ENCODE measurements around the gene KHNYN. TPM values are rescaled to one million over a fixed set of nuclear protein-coding genes. Genes with fewer than 3 reads are reported as not detected.
"Not testable (repeated sequence)": the region's sequence is repeated elsewhere in the genome, so short reads cannot be mapped to it uniquely, and the experiment has no call there.

The KHNYN gene
- polyA plus RNA-seq, 1 donor from 2014 or later, result 0.53 TPM

DNA sequence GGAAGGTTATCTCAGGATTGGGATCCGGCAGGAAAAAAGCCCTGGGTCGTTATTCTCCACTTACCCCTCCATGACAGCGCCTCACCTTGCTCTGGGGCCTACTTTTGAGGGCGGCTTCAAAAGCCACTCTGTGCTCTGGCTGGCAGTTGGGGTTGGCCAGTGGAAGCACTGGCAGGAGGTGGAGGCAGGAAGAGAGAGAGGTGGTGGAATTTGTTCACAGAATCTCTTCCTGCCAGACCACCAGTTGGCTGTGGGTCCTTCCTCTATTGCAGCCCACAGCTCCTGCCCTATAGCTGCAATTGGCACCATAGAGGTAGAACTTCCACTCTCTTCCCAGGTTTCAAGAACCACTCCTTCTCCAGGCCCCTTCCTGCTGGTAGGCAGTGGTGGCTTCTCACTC lies 45.5 kb downstream of the KHNYN start:
- no peaks in the 10 kb centered on the region for H3F3A ChIP-seq (ENCODE audit: insufficient read depth, low read length, poor library complexity, severe bottlenecking)
- no peak overlapping the region for H3K4me3 ChIP-seq (ENCODE audit: low read length)
- H3K9ac ChIP-seq (ENCODE audit: low read length), result no peak overlapping the region
- no peaks in the 10 kb centered on the region for H3K9me3 ChIP-seq (ENCODE audit: low read length)
- H3K27me3 ChIP-seq (ENCODE audit: insufficient read depth, low read depth, low read length), result no peaks in the 10 kb centered on the region
- no peaks in the 10 kb centered on the region for H3K79me2 ChIP-seq (replicated peaks; ENCODE audit: insufficient read depth, low read length)
- H3K9me2 ChIP-seq (ENCODE audit: insufficient read depth, low read length), result no peaks in the 10 kb centered on the region
- H4K20me1 ChIP-seq (ENCODE audit: insufficient read depth), result no peaks in the 10 kb centered on the region
- no peak overlapping the region for H3K27ac ChIP-seq (ENCODE audit: low read length)
- TF ChIP-seq POLR2AphosphoS5 (IDR thresholded peaks at IDR 0.05) (no peak), MXI1 (conservative IDR thresholded peaks at IDR 0.05; ENCODE audit: poor library complexity, severe bottlenecking) (no peak), SMC3 (conservative IDR thresholded peaks at IDR 0.05; ENCODE audit: poor library complexity) (no peak), CTCF (IDR thresholded peaks at IDR 0.05; ENCODE audit: poor library complexity, severe bottlenecking) (no peak), EZH2 (IDR thresholded peaks at IDR 0.05; ENCODE audit: borderline replicate concordance, insufficient read depth, low read length, poor library complexity, severe bottlenecking) (no peak), RAD21 (conservative IDR thresholded peaks at IDR 0.05) (no peak)
- no peaks in the 10 kb centered on the region for H3K36me3 ChIP-seq (ENCODE audit: insufficient read depth, low read length)
- H3K4me2 ChIP-seq (ENCODE audit: low read length), result no peak overlapping the region
- no peak overlapping the region for H2AFZ ChIP-seq (ENCODE audit: low read depth, low read length)

GRCh38 chr14:24479999-24480398 lies 50.2 kb downstream of the KHNYN start:
- H3K9me2 ChIP-seq (ENCODE audit: insufficient read depth, low read length); H3K27me3 ChIP-seq (ENCODE audit: insufficient read depth, low read depth, low read length): not testable (repeated sequence)

DNA sequence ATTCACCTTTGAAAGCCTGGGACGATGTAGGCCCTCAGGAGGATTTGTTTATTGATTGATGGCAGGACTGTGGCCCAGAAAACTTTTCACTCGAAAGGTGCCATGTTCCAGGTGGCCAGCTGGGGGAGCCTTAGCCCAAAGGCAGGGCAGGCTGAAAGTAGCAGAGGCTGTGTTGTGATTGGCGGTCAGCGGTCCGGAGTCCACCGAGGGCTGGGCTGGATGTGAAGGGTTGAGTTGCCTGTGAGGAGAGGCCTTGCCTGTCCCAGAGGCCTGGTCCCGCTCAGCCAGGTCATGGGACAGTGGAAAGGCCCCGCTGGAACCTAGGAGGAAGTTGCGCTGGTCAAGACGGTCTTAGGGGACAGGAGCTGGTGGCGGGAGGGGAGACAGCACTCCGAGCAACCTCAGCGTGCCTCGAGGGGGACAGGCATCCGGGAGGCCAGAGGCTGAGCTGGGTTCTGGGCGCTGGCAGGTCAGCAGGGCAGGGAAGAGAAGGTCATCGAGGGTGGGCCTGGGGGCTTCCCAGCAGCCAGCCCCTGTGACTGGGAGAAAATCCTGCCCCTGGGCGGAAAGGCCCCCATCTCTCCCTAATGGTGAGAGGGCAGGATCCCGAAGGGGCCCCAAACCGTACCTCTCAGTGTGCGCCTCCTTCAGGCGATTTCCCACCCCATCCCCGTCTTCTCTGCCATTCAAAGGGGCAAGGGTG lies 52.0 kb downstream of the KHNYN start:
- Histone ChIP-seq H3K9me2 (ENCODE audit: insufficient read depth, low read length) (no peaks in the 10 kb centered on the region), H3K27ac (ENCODE audit: low read length) (no peak overlapping the region), H3K9ac (ENCODE audit: low read length) (no peak overlapping the region), H3K9me3 (ENCODE audit: low read length) (no peaks in the 10 kb centered on the region), H3K4me3 (ENCODE audit: low read length) (no peak overlapping the region), H2AFZ (ENCODE audit: low read depth, low read length) (no peak overlapping the region), H4K20me1 (ENCODE audit: insufficient read depth) (no peaks in the 10 kb centered on the region), H3F3A (ENCODE audit: insufficient read depth, low read length, poor library complexity, severe bottlenecking) (no peaks in the 10 kb centered on the region), H3K36me3 (ENCODE audit: insufficient read depth, low read length) (no peaks in the 10 kb centered on the region), H3K4me2 (ENCODE audit: low read length) (no peak overlapping the region), H3K27me3 (ENCODE audit: insufficient read depth, low read depth, low read length) (no peaks in the 10 kb centered on the region), H3K79me2 (replicated peaks; ENCODE audit: insufficient read depth, low read length) (no peaks in the 10 kb centered on the region)
- TF ChIP-seq SMC3 (conservative IDR thresholded peaks at IDR 0.05; ENCODE audit: poor library complexity) (no peak), POLR2AphosphoS5 (IDR thresholded peaks at IDR 0.05) (no peak)

More at GRCh38 chr14:24479999-24480398, 50.2 kb downstream of the KHNYN start:
- not testable (repeated sequence) for H4K20me1 ChIP-seq (ENCODE audit: insufficient read depth); H3K27ac ChIP-seq (ENCODE audit: low read length); H3K4me3 ChIP-seq (ENCODE audit: low read length); H2AFZ ChIP-seq (ENCODE audit: low read depth, low read length); H3K9ac ChIP-seq (ENCODE audit: low read length); H3K79me2 ChIP-seq (replicated peaks; ENCODE audit: insufficient read depth, low read length); H3K4me2 ChIP-seq (ENCODE audit: low read length); H3K9me3 ChIP-seq (ENCODE audit: low read length); H3K36me3 ChIP-seq (ENCODE audit: insufficient read depth, low read length); H3F3A ChIP-seq (ENCODE audit: insufficient read depth, low read length, poor library complexity, severe bottlenecking)

DNA sequence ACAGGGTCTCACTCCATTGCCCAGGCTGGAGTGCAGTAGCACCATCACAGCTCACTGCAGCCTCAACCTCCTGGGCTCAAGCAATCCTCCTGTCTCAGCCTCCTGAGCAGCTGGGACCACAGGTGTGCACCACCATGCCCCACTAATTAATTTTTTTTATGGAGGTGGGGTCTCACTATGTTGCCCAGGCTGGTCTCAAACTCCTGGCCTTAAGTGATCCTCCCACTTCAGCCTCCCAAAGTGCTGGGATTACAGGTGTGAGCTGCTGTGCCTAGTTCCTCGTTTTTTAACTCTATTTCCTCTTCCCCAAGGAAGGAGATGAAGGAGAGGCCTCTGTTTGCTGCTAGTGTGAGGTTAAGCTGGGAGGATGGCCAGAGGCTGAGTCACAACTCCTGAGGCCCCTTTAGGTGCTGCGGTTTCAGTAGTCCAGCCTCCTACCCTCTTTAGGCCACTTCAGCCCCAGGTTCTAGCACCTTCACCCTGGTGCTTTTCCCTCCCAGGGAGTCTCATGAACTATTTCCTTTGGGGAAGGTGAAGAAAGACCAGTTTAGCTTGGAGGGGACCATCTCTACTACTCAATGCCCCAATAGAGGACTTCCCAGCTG lies 53.0 kb downstream of the KHNYN start:
- H3K9me3 ChIP-seq (ENCODE audit: low read length); H3K4me3 ChIP-seq (ENCODE audit: low read length): not testable (repeated sequence)

More for the DNA sequence above, 53.0 kb downstream of the KHNYN start:
- not testable (repeated sequence) for H3K27me3 ChIP-seq (ENCODE audit: insufficient read depth, low read depth, low read length); H3K4me2 ChIP-seq (ENCODE audit: low read length); H3K36me3 ChIP-seq (ENCODE audit: insufficient read depth, low read length); H3K79me2 ChIP-seq (replicated peaks; ENCODE audit: insufficient read depth, low read length); H2AFZ ChIP-seq (ENCODE audit: low read depth, low read length); H3K9ac ChIP-seq (ENCODE audit: low read length); H3F3A ChIP-seq (ENCODE audit: insufficient read depth, low read length, poor library complexity, severe bottlenecking); H4K20me1 ChIP-seq (ENCODE audit: insufficient read depth); H3K27ac ChIP-seq (ENCODE audit: low read length); H3K9me2 ChIP-seq (ENCODE audit: insufficient read depth, low read length)

Data from neural cell (in vitro differentiated cells).